Upper lobe of left lung (tissue), 6 donors: ENCODE results near the gene HRH1. TPM values are rescaled to one million over a fixed set of nuclear protein-coding genes. Genes with fewer than 3 reads are reported as not detected.
A peak's percentile ranks its signal among the peaks of the same experiment; 100 is the strongest.

Experiments used
- ATAC-seq, 2 donors: fragments of 200-7000 bp; cut with Tn5 transposase; one replicate each; pipeline ENCODE4 v1.9.1; 2022; ENCODE audit warnings: mild to moderate bottlenecking in 2 of 2, moderate library complexity in 2 of 2; ENCODE audit not compliant: low FRiP score in 2 of 2
- DNase-seq, 2 donors: peaks; one replicate each; pipeline ENCODE4 v3.0.0-alpha.2; 2019 to 2020
- H3K27ac ChIP-seq, 4 donors: fragments of 200-600 bp; sonication (generic); one replicate each; pipeline ENCODE4 v1.5.1; 2016 to 2019
- H3K27me3 ChIP-seq, 4 donors: fragments of 200-600 bp; sonication (generic); one replicate each; pipeline ENCODE4 v1.5.1; 2017 to 2019
- H3K36me3 ChIP-seq, 4 donors: fragments of 200-600 bp; sonication (generic); one replicate each; pipeline ENCODE4 v1.5.1; 2016 to 2019
- H3K4me1 ChIP-seq, 4 donors: fragments of 200-600 bp; sonication (generic); one replicate each; pipeline ENCODE4 v1.5.1; 2018 to 2019
- H3K4me3 ChIP-seq, 4 donors: fragments of 200-600 bp; sonication (generic); one replicate each; pipeline ENCODE4 v1.5.1; 2017 to 2019; ENCODE audit warnings: mild to moderate bottlenecking in 2 of 4, moderate library complexity in 1 of 4
- H3K9me3 ChIP-seq, 4 donors: fragments of 200-600 bp; sonication (generic); one replicate each; pipeline ENCODE4 v1.5.1; 2018 to 2019
- CTCF ChIP-seq, 6 experiments: fragments of 450-650 bp in 4 of 6; fragments of 200-600 bp in 2 of 6; sonication (generic) in 2 of 6; IDR thresholded peaks; one replicate each; pipeline ENCODE4 v1.5.1; 2016 to 2019; ENCODE audit warnings: antibody characterized with exemption in 6 of 6
- EP300 ChIP-seq, 4 donors: sonication (generic); formaldehyde crosslinking; IDR thresholded peaks; one replicate each; pipeline ENCODE4 v1.5.1; 2017; ENCODE audit warnings: antibody characterized with exemption in 4 of 4, control low read depth in 2 of 4
- POLR2A ChIP-seq, 4 donors: fragments of 450-650 bp; IDR thresholded peaks; one replicate each; pipeline ENCODE4 v1.5.1; 2016 to 2017; ENCODE audit warnings: antibody characterized with exemption in 4 of 4, mild to moderate bottlenecking in 2 of 4
- POLR2AphosphoS5 ChIP-seq, 2 donors: sonication (generic); formaldehyde crosslinking; IDR thresholded peaks; one replicate each; pipeline ENCODE4 v1.5.1; 2017; ENCODE audit warnings: antibody characterized with exemption in 2 of 2
- WGBS, 2 donors: methylation state at CpG; one replicate each; pipeline ENCODE4 v1.1.5; 2017 to 2018; 5-methylcytosine and 5-hydroxymethylcytosine counted together
- total RNA-seq, 6 donors: library from RNA; depleted of rRNA in 4 of 6; stranded (reverse); fragments of >200 nt in 4 of 6; gene quantifications; one replicate each; pipeline versions ENCODE4 v1.1.0 to v1.2.1, GENCODE V29; 2016 to 2021
- donor health status: DM: no; HTN: no; CAD: no; lungs with moderate emphysema.
- donor health status: DM: no; HTN: yes; CAD: no; lungs with severe emphysema.

The HRH1 gene
- total RNA-seq, 6 donors from 2014 or later, result 2.9 to 13.4 (median 3.7) TPM

DNA sequence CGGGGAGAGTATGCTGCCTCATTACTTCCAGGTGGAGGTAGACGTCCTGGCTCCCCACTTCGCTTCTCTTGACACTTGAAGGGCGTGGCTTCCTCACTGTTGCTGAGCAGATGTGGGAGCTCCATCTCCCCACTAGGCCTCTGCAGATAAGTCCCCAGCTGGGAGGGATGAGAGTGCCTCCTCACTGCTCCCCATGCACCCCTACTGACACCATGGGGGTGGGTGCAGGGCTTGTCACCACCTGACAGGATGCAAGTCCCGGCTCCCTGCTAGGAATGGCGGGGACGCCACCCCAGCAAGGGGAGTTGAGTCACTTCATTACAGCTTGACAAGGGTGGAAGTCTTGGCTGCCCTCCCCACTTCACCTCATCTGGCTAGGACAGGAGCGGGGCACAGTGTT is 81.1 kb downstream of the HRH1 start:
- Histone ChIP-seq H3K27ac (no peak overlapping the region), H3K36me3 (no peaks in the 10 kb centered on the region), H3K4me1 (peaks cover 0 to 7% (median 4%) of the 10 kb centered on the region in 4 donors), H3K9me3 (no peaks in the 10 kb centered on the region), H3K27me3 (no peaks in the 10 kb centered on the region), H3K4me3 (no peak overlapping the region)
- DNase-seq (no peak), ATAC-seq (no peak)
- WGBS, 2 donors, result 75 to 84% methylated on average over 7 to 8 of the region's 8 CpGs
- TF ChIP-seq EP300 (IDR thresholded peaks at IDR 0.05) (no peak), POLR2A (IDR thresholded peaks at IDR 0.05) (no peak), POLR2AphosphoS5 (IDR thresholded peaks at IDR 0.05) (no peak), CTCF (IDR thresholded peaks at IDR 0.05) (no peak)

DNA sequence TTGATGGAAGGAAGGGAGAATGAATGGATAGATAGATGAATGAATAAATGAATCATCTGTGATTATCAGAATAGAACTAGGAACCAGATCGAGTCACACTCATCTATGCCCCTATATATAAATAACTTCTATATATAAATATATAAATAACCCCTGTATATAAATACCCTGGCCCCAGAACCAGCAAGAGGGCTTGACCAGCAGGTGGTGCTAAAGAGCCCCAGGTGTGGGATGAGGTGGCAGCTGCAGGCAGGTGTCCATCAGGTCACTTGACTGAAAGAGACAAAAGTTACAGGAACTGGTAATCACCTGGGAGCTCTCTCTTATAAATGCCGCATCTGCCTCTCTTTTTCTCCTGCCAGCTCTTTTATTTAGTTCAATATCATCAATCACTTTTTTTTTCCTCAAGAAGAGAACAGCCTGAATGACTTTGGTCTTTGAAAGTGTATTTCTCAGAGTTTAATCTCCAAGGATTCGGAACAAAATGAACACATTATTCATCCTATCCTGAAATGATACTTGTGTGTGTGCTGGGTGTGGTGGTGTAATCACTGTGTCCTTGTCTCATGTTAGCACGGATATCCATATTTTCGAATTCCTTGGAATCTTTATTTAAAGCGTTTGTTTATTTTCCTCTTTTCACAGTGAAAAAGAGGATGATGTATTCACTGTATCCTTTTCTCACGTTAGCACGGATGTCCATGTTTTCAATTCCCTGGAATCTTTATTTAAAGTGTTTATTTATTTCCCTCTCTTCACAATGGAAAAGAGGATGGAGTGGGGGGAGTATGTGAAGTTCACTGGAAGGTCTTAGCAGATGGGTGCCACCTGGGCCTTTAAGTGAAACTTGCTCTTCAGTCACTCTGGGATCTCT is 82.5 kb downstream of the HRH1 start:
- H3K9me3 ChIP-seq, result no peaks in the 10 kb centered on the region
- peaks cover 0 to 7% (median 4%) of the 10 kb centered on the region in 4 donors for H3K4me1 ChIP-seq
- H3K27ac ChIP-seq, result no peak overlapping the region
- no peak overlapping the region for H3K4me3 ChIP-seq
- WGBS, 2 donors, result 36% methylated on average over 8 of the region's 8 CpGs
- no peaks in the 10 kb centered on the region for H3K27me3 ChIP-seq
- DNase-seq (peak in 1 of 2 donors; percentile 70), ATAC-seq (peak; percentile 62 to 67)
- no peak for TF ChIP-seq POLR2AphosphoS5 (IDR thresholded peaks at IDR 0.05)
- peak in 4 of 6 experiments; percentile 31 to 75 (median 52) for TF ChIP-seq CTCF (IDR thresholded peaks at IDR 0.05)
- no peaks in the 10 kb centered on the region for H3K36me3 ChIP-seq

DNA sequence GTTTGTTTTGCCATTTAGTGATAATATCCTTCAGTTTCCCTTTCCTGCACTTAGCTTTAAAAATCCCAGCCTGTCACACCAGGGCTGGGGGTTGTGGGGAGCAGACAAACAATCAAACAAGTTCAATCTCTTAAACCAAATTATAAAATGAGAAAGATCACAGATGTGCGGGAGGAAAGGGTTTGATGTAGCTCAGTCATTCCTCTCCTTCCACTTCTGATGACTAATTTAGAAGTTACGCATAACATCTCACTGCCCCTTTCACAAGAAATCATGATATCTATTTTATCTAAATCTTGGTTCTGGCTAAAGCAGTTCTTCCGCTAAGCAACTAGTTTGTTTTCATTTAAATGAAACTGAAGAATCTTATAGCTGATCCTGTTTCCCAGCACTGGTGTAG is 83.8 kb downstream of the HRH1 start:
- Histone ChIP-seq H3K27me3 (no peaks in the 10 kb centered on the region), H3K27ac (no peak overlapping the region), H3K9me3 (no peaks in the 10 kb centered on the region), H3K4me3 (no peak overlapping the region), H3K36me3 (no peaks in the 10 kb centered on the region), H3K4me1 (peaks cover 0 to 7% (median 4%) of the 10 kb centered on the region in 4 donors)
- WGBS, 2 donors, result 78 to 81% methylated on average over 3 of the region's 3 CpGs
- ATAC-seq (peak in 1 of 2 donors; percentile 74), DNase-seq (no peak)
- no peak for TF ChIP-seq POLR2AphosphoS5 (IDR thresholded peaks at IDR 0.05)
- no peak for TF ChIP-seq CTCF (IDR thresholded peaks at IDR 0.05)

- H3K4me3 ChIP-seq, result no peak overlapping the region
- no peak for TF ChIP-seq EP300 (IDR thresholded peaks at IDR 0.05)
- no peak for TF ChIP-seq CTCF (IDR thresholded peaks at IDR 0.05)
- TF ChIP-seq POLR2AphosphoS5 (IDR thresholded peaks at IDR 0.05), result no peak
- TF ChIP-seq POLR2A (IDR thresholded peaks at IDR 0.05), result no peak
- H3K36me3 ChIP-seq, result no peaks in the 10 kb centered on the region
- H3K27ac ChIP-seq, result no peak overlapping the region
- DNase-seq (no peak), ATAC-seq (no peak)
- H3K9me3 ChIP-seq, result no peaks in the 10 kb centered on the region
- peaks cover 0 to 7% (median 4%) of the 10 kb centered on the region in 4 donors for H3K4me1 ChIP-seq
- H3K27me3 ChIP-seq, result no peaks in the 10 kb centered on the region
- 68 to 71% methylated on average over 1 of the region's 1 CpG for WGBS, 2 donors
Measured at GRCh38 chr3:11238880-11239279, 84.6 kb downstream of the HRH1 start.

DNA sequence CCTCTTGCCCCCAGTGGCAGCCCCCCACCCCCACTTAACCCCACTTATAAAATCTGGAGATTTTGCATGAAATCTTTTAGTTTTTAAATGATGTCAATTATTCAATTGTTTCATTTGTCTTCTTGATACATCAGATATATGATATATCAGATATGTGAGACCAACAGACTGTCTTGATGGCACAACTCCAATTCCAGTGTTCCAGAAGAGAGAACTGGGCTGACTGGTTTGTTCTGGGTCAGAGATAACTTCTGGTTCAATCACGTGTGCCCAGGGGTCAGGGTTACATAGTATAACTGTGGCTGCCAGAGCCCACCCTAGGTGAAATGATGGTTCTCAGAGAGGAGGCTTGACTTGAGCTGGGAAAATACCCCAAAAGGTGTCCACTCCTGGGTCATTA is 85.5 kb downstream of the HRH1 start:
- ATAC-seq, result no peak
- H3K27ac ChIP-seq, result no peak overlapping the region
- 67 to 83% methylated on average over 1 of the region's 1 CpG for WGBS, 2 donors
- H3K27me3 ChIP-seq, result no peaks in the 10 kb centered on the region
- TF ChIP-seq CTCF (IDR thresholded peaks at IDR 0.05) (no peak), EP300 (IDR thresholded peaks at IDR 0.05) (no peak), POLR2AphosphoS5 (IDR thresholded peaks at IDR 0.05) (no peak), POLR2A (IDR thresholded peaks at IDR 0.05) (no peak)
- peaks cover 0 to 7% (median 4%) of the 10 kb centered on the region in 4 donors for H3K4me1 ChIP-seq
- no peak for DNase-seq
- no peak overlapping the region for H3K4me3 ChIP-seq
- H3K36me3 ChIP-seq, result no peaks in the 10 kb centered on the region
- no peaks in the 10 kb centered on the region for H3K9me3 ChIP-seq
